GM21619 (cell line): ENCODE results near the gene RBPMS2.

ENCODE experiments used
- ATAC-seq: cut with Tn5 transposase; IDR thresholded peaks from one replicate; pipeline ENCODE4 v1.9.1; 2021; ENCODE audit not compliant: unreplicated experiment

The RBPMS2 gene

DNA sequence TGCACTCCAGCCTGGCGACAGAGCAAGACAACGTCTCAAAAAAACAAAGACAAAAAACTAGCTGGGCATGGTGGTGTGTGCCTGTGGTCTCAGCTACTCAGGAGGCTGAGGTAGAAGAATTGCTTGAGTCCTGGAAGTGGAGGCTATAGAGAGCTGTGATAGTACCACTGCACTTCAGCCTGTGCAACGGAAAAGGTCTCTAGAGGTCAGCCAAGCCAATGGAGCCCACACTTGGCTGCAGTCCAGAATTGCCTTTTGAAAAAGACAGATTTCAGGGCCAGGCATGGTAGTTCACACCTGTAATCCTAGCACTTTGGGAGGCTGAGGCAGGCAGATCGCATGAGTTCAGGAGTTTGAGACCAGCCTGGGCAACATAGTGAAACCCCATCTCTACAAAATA is 8.4 kb upstream of the RBPMS2 start:
- no peak for ATAC-seq

DNA sequence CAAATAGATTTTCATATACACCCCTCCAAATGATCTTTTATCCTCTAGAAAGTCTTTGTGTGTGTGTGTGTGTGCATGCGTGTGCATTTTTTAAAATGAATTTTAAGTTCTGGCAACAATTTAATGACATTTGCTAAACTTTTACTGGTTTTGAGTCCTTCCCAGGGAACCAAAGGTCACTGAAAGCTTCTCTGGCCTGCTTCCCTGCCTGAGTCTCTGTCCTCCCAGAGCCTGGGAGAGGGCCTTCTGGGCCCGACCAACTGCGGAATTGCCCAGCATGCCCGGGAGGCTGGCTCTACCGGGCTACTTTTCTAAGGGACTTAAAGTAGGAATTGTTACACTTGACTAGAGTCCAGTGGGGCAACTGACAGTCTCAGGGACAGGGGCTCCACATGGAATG is 7.4 kb upstream of the RBPMS2 start:
- no peak for ATAC-seq

- no peak for ATAC-seq
Measured at GRCh38 chr15:64781299-64781698, 5.9 kb upstream of the RBPMS2 start.

- ATAC-seq, result no peak
Measured at GRCh38 chr15:64780600-64781156, 5.3 kb upstream of the RBPMS2 start.

- ATAC-seq, result no peak
Measured at GRCh38 chr15:64779630-64780029, 4.2 kb upstream of the RBPMS2 start.

GRCh38 chr15:64779024-64779423 is 3.6 kb upstream of the RBPMS2 start:
- no peak for ATAC-seq

- ATAC-seq, result no peak
Measured at GRCh38 chr15:64776402-64776786, 1.0 kb upstream of the RBPMS2 start.

GRCh38 chr15:64774629-64775493 is 528 bp downstream of the RBPMS2 start:
- no peak for ATAC-seq

GRCh38 chr15:64774037-64774628 is 1.3 kb downstream of the RBPMS2 start:
- ATAC-seq, result no peak

DNA sequence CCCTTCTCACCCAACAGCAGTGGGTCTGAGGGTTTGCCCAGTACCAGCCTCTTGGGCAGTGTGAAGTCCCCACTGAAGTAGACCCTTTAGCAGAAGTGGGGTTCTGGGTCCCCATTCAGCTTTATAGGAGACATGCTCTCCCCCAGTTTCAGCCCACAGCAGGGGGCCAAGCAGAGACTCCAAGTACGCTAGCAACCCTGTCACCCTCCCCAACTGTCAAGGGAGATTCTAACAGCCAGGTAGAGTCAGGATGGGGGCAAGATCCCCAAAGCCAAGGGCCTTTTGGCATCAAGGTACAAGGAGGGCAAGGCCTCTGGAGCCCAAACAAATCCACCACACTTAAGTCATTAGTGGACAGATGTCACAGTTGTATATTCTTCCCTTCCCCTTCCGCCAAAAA is 1.8 kb downstream of the RBPMS2 start:
- no peak for ATAC-seq

DNA sequence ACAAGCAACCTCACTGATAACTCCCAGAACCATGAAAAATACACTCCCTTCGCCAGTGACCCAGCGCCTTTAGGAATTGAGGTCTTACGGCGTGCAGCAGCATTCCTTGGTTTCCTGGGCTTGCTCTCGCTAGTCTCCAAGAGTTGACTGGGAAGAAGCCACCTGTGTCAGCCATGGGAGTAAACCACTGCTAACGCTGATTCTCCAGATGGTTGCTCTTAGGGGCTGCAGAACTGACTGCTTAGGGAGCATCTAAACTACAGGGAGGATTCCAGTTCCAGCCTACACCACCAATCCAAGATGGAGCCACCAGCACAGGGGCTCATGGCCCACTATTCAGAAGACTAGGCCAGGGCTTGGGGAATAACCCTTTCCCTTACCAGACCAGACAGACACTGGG is 2.4 kb downstream of the RBPMS2 start:
- ATAC-seq, result no peak

DNA sequence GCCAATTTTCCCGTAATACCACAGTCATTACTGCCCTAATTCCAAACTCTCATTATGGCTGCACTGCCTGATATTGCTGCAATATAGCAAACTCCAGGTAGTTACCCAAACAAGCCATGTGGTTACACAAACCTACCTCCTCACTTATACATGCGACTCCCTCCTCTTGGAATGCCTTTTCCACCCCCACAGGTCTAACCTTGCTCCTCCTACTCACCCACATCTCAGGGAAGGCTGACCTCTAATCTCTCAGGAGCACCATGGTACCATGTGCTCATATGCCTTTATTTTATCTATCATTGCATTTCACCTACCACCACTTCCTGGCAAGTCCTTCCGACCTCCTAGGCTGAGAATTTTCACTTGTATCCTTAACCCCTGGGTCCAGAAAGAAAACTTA is 2.9 kb downstream of the RBPMS2 start:
- ATAC-seq, result no peak

DNA sequence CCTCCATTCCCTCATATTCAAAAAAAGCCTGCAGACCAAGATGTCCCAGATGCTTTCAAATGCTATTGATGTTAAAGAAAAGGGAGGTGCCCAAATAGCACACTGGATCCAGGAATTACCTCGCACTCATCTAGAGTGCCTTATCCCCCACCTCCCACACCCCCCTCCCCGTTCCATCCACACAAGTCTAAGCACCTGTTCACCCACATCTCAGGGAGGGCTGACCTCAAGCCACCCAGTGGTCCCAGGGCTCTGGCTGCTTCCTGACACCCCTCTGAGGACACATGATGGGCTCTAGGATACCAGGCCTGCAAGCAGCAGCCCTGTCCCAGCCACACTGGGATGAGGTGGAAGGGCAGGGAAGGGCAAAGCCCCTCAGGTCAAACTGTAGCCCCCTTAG is 4.8 kb downstream of the RBPMS2 start:
- ATAC-seq, result no peak

DNA sequence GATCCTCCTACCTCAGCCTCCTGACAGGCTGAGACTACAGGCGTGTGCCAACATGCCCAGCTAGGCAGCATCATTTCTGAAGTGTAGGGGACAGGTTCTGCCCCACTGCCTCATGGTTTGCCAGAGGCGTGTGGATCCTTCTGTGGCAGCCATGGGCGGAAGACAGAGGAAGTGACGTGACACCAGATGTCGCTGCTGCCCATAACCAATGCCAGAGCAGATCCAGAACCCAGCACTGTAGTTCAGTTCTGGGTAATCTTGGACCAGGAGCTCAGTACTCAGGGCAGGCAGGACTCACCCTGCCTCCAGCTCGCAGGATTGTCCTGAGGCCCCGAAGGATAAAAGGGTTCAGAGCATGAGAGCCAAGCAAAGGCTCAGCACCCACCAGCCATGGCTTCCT is 8.2 kb downstream of the RBPMS2 start:
- ATAC-seq, result no peak

GRCh38 chr15:64766058-64766457 is 9.3 kb downstream of the RBPMS2 start:
- no peak for ATAC-seq

- ATAC-seq, result no peak
Measured at GRCh38 chr15:64763874-64764273, 11.5 kb downstream of the RBPMS2 start.

GRCh38 chr15:64763462-64763861 is 11.9 kb downstream of the RBPMS2 start:
- ATAC-seq, result no peak

DNA sequence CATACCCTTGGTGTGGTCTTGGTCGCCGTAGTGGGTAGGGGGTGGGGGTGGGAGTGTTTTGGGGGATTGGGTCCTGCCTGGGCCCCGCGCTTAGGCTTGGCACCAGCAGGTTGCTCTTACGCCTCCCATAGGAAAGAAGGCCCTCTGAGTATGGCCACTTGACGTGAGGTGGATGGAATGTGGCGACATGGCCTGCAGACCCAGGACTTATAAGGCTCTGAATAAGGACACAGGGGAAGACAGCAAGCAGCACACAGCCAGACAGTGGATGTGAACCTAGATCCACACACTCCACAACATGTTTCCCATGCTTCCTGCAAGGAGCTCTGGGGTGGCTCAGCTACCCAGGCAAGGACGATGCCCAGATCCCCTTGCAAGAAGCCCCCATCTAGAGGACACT is 12.4 kb downstream of the RBPMS2 start:
- ATAC-seq, result no peak

- no peak for ATAC-seq
Measured at GRCh38 chr15:64762546-64762945, 12.8 kb downstream of the RBPMS2 start.

- ATAC-seq, result no peak
Measured at GRCh38 chr15:64761156-64761555, 14.2 kb downstream of the RBPMS2 start.

GRCh38 chr15:64760056-64760455 is 15.3 kb downstream of the RBPMS2 start:
- no peak for ATAC-seq

- no peak for ATAC-seq
Measured at GRCh38 chr15:64755427-64755940, 19.9 kb downstream of the RBPMS2 start.
